ENCODE measurements around the gene RHCG. TPM values are rescaled to one million over a fixed set of nuclear protein-coding genes. Genes with fewer than 3 reads are reported as not detected.

Gene RHCG
- total RNA-seq, 2 donors from 2014 or later: 0.91 to 1.0 TPM

- H3K4me1 ChIP-seq (replicated peaks): no peaks in the 10 kb centered on the region
- H3K36me3 ChIP-seq: no peaks in the 10 kb centered on the region
- TF ChIP-seq POLR2A (IDR thresholded peaks at IDR 0.05): no peak
- no peak for TF ChIP-seq POLR2AphosphoS5 (IDR thresholded peaks at IDR 0.05)
- no peak for TF ChIP-seq CTCF (IDR thresholded peaks at IDR 0.05)
- no peaks in the 10 kb centered on the region for H3K27me3 ChIP-seq (replicated peaks; ENCODE audit: insufficient read depth)
- intact Hi-C loops (cut with DNase I): no loop called here
- WGBS: 72% methylated on average over 10 of the region's 10 CpGs
- no peak for DNase-seq (ENCODE audit: low spot score)
- H3K27ac ChIP-seq: no peak overlapping the region
- no peaks in the 10 kb centered on the region for H3K9me3 ChIP-seq
- no peak overlapping the region for H3K4me3 ChIP-seq
These were observed 30.4 kb upstream of the RHCG start for GRCh38 chr15:89526601-89527441.

GRCh38 chr15:89526181-89526580 lies 29.8 kb upstream of the RHCG start:
- Histone ChIP-seq H3K4me3 (no peak overlapping the region), H3K27me3 (replicated peaks; ENCODE audit: insufficient read depth) (no peaks in the 10 kb centered on the region), H3K27ac (no peak overlapping the region), H3K36me3 (no peaks in the 10 kb centered on the region), H3K4me1 (replicated peaks) (no peaks in the 10 kb centered on the region), H3K9me3 (no peaks in the 10 kb centered on the region)
- DNase-seq (ENCODE audit: low spot score): no peak
- 86% methylated on average over 7 of the region's 7 CpGs for WGBS
- intact Hi-C loops (cut with DNase I): no loop called here
- TF ChIP-seq POLR2AphosphoS5 (IDR thresholded peaks at IDR 0.05) (no peak), CTCF (IDR thresholded peaks at IDR 0.05) (no peak), POLR2A (IDR thresholded peaks at IDR 0.05) (no peak)

- Histone ChIP-seq H3K4me1 (replicated peaks) (no peaks in the 10 kb centered on the region), H3K36me3 (no peaks in the 10 kb centered on the region), H3K4me3 (no peak overlapping the region), H3K9me3 (no peaks in the 10 kb centered on the region), H3K27me3 (replicated peaks; ENCODE audit: insufficient read depth) (no peaks in the 10 kb centered on the region), H3K27ac (no peak overlapping the region)
- intact Hi-C loops (cut with DNase I): no loop called here
- no peak for DNase-seq (ENCODE audit: low spot score)
- WGBS: 79% methylated on average over 1 of the region's 1 CpG
- TF ChIP-seq POLR2A (IDR thresholded peaks at IDR 0.05): no peak
These were observed 27.8 kb upstream of the RHCG start for GRCh38 chr15:89524184-89524583.

GRCh38 chr15:89523101-89523500 lies 26.7 kb upstream of the RHCG start:
- DNase-seq (ENCODE audit: low spot score): no peak
- Histone ChIP-seq H3K9me3 (no peaks in the 10 kb centered on the region), H3K27ac (no peak overlapping the region), H3K4me1 (replicated peaks) (no peaks in the 10 kb centered on the region), H3K27me3 (replicated peaks; ENCODE audit: insufficient read depth) (no peaks in the 10 kb centered on the region), H3K36me3 (no peaks in the 10 kb centered on the region), H3K4me3 (no peak overlapping the region)
- TF ChIP-seq POLR2A (IDR thresholded peaks at IDR 0.05): no peak
- TF ChIP-seq POLR2AphosphoS5 (IDR thresholded peaks at IDR 0.05): no peak
- TF ChIP-seq CTCF (IDR thresholded peaks at IDR 0.05): no peak
- intact Hi-C loops (cut with DNase I): no loop called here
- WGBS: 45% methylated on average over 2 of the region's 2 CpGs

- Histone ChIP-seq H3K4me1 (replicated peaks) (no peaks in the 10 kb centered on the region), H3K27ac (no peak overlapping the region), H3K9me3 (no peaks in the 10 kb centered on the region), H3K36me3 (no peaks in the 10 kb centered on the region), H3K4me3 (no peak overlapping the region), H3K27me3 (replicated peaks; ENCODE audit: insufficient read depth) (no peaks in the 10 kb centered on the region)
- 100% methylated on average over 1 of the region's 1 CpG for WGBS
- no peak for DNase-seq (ENCODE audit: low spot score)
- no peak for TF ChIP-seq POLR2A (IDR thresholded peaks at IDR 0.05)
- TF ChIP-seq POLR2AphosphoS5 (IDR thresholded peaks at IDR 0.05): no peak
- TF ChIP-seq CTCF (IDR thresholded peaks at IDR 0.05): no peak
- intact Hi-C loops (cut with DNase I): no loop called here
These were observed 25.2 kb upstream of the RHCG start for GRCh38 chr15:89521605-89522004.
